HepG2 (cell line): ENCODE data around the gene SVOPL. TPM values are rescaled to one million over a fixed set of nuclear protein-coding genes. Genes with fewer than 3 reads are reported as not detected.

Source experiments
- ATAC-seq: fragments of 200-7000 bp; cut with Tn5 transposase; 3 replicates; pipeline ENCODE4 v1.9.1; 2020; ENCODE audit warnings: mild to moderate bottlenecking, moderate library complexity
- BruUV-seq: library from RNA; stranded (reverse); fragments of 400-500 nt; replicated peaks from 2 replicates; lab custom pipeline; 2021; lab: Mats Ljungman, UMichigan
- CTCF ChIA-PET: fragments of 300-600 bp; formaldehyde crosslinking; extraction: SDS; loops from one replicate; lab custom pipeline; 2021; ENCODE audit warnings: low total read pairs, inconsistent platforms, low intra/inter-chr PET ratio; lab: Yijun Ruan, JAX
- POLR2A ChIA-PET: fragments of 350-600 bp; sonication (Branson Sonifier 250); formaldehyde crosslinking; loops from one replicate; lab custom pipeline; 2020; ENCODE audit warnings: antibody characterized with exemption, inconsistent platforms; lab: Yijun Ruan, JAX
- DNase-seq: peaks from one replicate; pipeline ENCODE4 v3.0.0-alpha.2; 2015; ENCODE audit warnings: low spot score
- FAIRE-seq: peaks from 3 replicates; lab custom pipeline; 2011; peaks lifted over from hg19 to GRCh38; lab: Jason Lieb, UNC
- H2AFZ ChIP-seq: one replicate; pipeline ENCODE4 v1.6.1; 2011; ENCODE audit warnings: low read length, inconsistent platforms
- H3K27ac ChIP-seq: fragments of 300-600 bp; 3 replicates; pipeline ENCODE4 v1.8.0; 2011; ENCODE audit warnings: mixed run types, mild to moderate bottlenecking, mixed read lengths, low read length, inconsistent platforms; ENCODE audit not compliant: insufficient read depth; ENCODE audit errors: extremely low read length
- H3K27me3 ChIP-seq, 2 experiments: fragments of 200-600 bp in 1 of 2; 2 replicates in 1 of 2; 3 replicates in 1 of 2; pipeline versions ENCODE4 v1.6.0 to v1.8.0; 2011; ENCODE audit warnings: low read length in 2 of 2, mild to moderate bottlenecking in 2 of 2, moderate library complexity in 2 of 2, inconsistent platforms in 1 of 2; ENCODE audit not compliant: insufficient read depth in 2 of 2, control insufficient read depth in 1 of 2
- H3K36me3 ChIP-seq, 2 experiments: fragments of 200-600 bp in 1 of 2; replicated peaks in 1 of 2; 2 replicates in 1 of 2; 3 replicates in 1 of 2; pipeline versions ENCODE4 v1.5.1 to v1.8.0; 2011; ENCODE audit warnings: low read length in 2 of 2, inconsistent platforms in 1 of 2; ENCODE audit not compliant: insufficient read depth in 2 of 2, control insufficient read depth in 1 of 2
- H3K4me1 ChIP-seq: 2 replicates; pipeline ENCODE4 v1.5.1; 2012; ENCODE audit warnings: low read length, inconsistent platforms; ENCODE audit not compliant: insufficient read depth
- H3K4me2 ChIP-seq: 2 replicates; pipeline ENCODE4 v1.6.0; 2011; ENCODE audit warnings: low read depth, low read length, inconsistent platforms
- H3K4me3 ChIP-seq, 3 experiments: fragments of 200-600 bp in 1 of 3; sonication (generic), shearing (Covaris generic) in 1 of 3; replicated peaks in 1 of 3; 2 replicates each; pipeline ENCODE4 v1.5.1; 2011 to 2016; ENCODE audit warnings: low read length in 3 of 3, inconsistent platforms in 2 of 3, low read depth in 2 of 3, mild to moderate bottlenecking in 2 of 3, control low read depth in 1 of 3, mixed read lengths in 1 of 3; ENCODE audit not compliant: insufficient read depth in 1 of 3
- H3K79me2 ChIP-seq: one replicate; pipeline ENCODE4 v1.6.1; 2011; ENCODE audit warnings: low read length, inconsistent platforms; ENCODE audit not compliant: insufficient read depth
- H3K9ac ChIP-seq: 2 replicates; pipeline ENCODE4 v1.6.0; 2011; ENCODE audit warnings: mild to moderate bottlenecking, low read depth, low read length, inconsistent platforms; ENCODE audit not compliant: insufficient read depth
- H3K9me3 ChIP-seq: 2 replicates; pipeline ENCODE4 v1.5.1; 2012; ENCODE audit warnings: mild to moderate bottlenecking, low read length
- H4K20me1 ChIP-seq: 2 replicates; pipeline ENCODE4 v1.6.0; 2011; ENCODE audit warnings: inconsistent platforms, mild to moderate bottlenecking, low read length, moderate library complexity; ENCODE audit not compliant: insufficient read depth
- FOXP4 ChIP-seq: sonication (generic); formaldehyde crosslinking; IDR thresholded peaks from 2 replicates; pipeline ENCODE4 v1.4.0; 2020; ENCODE audit warnings: missing genetic modification reagents
- GATAD2A ChIP-seq: IDR thresholded peaks from 2 replicates; pipeline ENCODE4 v1.6.1; 2016
- MAFF ChIP-seq: IDR thresholded peaks from 2 replicates; pipeline ENCODE4 v1.6.1; 2011; ENCODE audit warnings: low read depth, low read length, improper control_type of control experiment
- MEF2D ChIP-seq: sonication (generic); formaldehyde crosslinking; IDR thresholded peaks from 2 replicates; pipeline ENCODE4 v1.5.1; 2020; ENCODE audit warnings: mild to moderate bottlenecking, missing genetic modification reagents
- NFKBIZ ChIP-seq: IDR thresholded peaks from 2 replicates; pipeline ENCODE4 v1.6.1; 2018; ENCODE audit warnings: missing genetic modification reagents, missing compliant biosample characterization
- SAP130 ChIP-seq: IDR thresholded peaks from 2 replicates; pipeline ENCODE4 v1.6.1; 2016; ENCODE audit warnings: low read depth
- SMC3 ChIP-seq: IDR thresholded peaks from 2 replicates; pipeline ENCODE4 v1.6.1; 2011; ENCODE audit warnings: low read length, improper control_type of control experiment
- TBX2 ChIP-seq: sonication (generic); formaldehyde crosslinking; IDR thresholded peaks from 2 replicates; pipeline ENCODE4 v1.5.0; 2020; ENCODE audit warnings: missing genetic modification reagents, mild to moderate bottlenecking, borderline replicate concordance
- TIGD3 ChIP-seq: sonication (generic); formaldehyde crosslinking; IDR thresholded peaks from 2 replicates; pipeline ENCODE4 v1.5.1; 2020; ENCODE audit warnings: mild to moderate bottlenecking, missing genetic modification reagents, borderline replicate concordance
- ZHX2 ChIP-seq, 2 experiments: sonication (generic) in 1 of 2; formaldehyde crosslinking in 1 of 2; IDR thresholded peaks; 2 replicates each; pipeline versions ENCODE4 v1.6.1 to v1.9.0; 2014 to 2022; ENCODE audit warnings: antibody characterized with exemption in 1 of 2, borderline replicate concordance in 1 of 2, inconsistent platforms in 1 of 2, low read depth in 1 of 2, missing genetic modification reagents in 1 of 2
- ZNF232 ChIP-seq: sonication (generic); formaldehyde crosslinking; IDR thresholded peaks from 2 replicates; pipeline ENCODE4 v1.4.0; 2020; ENCODE audit warnings: missing genetic modification reagents, borderline replicate concordance
- ZNF235 ChIP-seq: sonication (generic); formaldehyde crosslinking; IDR thresholded peaks from 2 replicates; pipeline ENCODE4 v1.8.1; 2023; ENCODE audit warnings: mild to moderate bottlenecking, missing genetic modification reagents, borderline replicate concordance
- ZNF33A ChIP-seq: sonication (generic); formaldehyde crosslinking; IDR thresholded peaks from 2 replicates; pipeline ENCODE4 v1.5.1; 2020; ENCODE audit warnings: missing genetic modification reagents, mild to moderate bottlenecking, moderate library complexity, borderline replicate concordance
- ZNF691 ChIP-seq: sonication (generic); formaldehyde crosslinking; IDR thresholded peaks from 2 replicates; pipeline ENCODE4 v1.4.0; 2020; ENCODE audit warnings: missing genetic modification reagents, low read depth, mild to moderate bottlenecking, borderline replicate concordance
- WGBS: methylation state at CpG from one replicate; pipeline ENCODE4 v1.1.6; 2017; ENCODE audit warnings: low lambda C conversion rate; 5-methylcytosine and 5-hydroxymethylcytosine counted together
- in situ Hi-C: cut with HindIII; loops from 2 replicates; pipeline ENCODE4 v1.10.0; 2017; ENCODE audit warnings: low pct_unique_long_range_greater_than_20kb; ENCODE audit not compliant: extremely low pct_ligation_motif_present
- intact Hi-C: fragments of 100-400 bp; cut with micrococcal nuclease; formaldehyde crosslinking; loops from one replicate; pipeline ENCODE4 v1.10.0; 2022; ENCODE audit not compliant: unreplicated experiment
- polyA plus RNA-seq, 8 experiments: library from polyadenylated mRNA; depleted of rRNA in 3 of 8; stranded (reverse) in 7 of 8; unstranded in 1 of 8; fragments of >200 nt; fragmentation: Illumina TruSeq in 4 of 8; extraction: Trizol in 4 of 8; gene quantifications; 2 replicates each; pipeline versions ENCODE4 v1.2.1 to v1.2.3, GENCODE V29; 2011 to 2016; ENCODE audit warnings: low read depth in 4 of 8, missing spikeins in 1 of 8, mixed read lengths in 1 of 8; ENCODE audit not compliant: insufficient read depth in 1 of 8
- total RNA-seq, 5 experiments: library from RNA; depleted of rRNA; stranded (reverse); fragments of >200 nt; fragmentation: Illumina TruSeq; extraction: Trizol; gene quantifications; 2 replicates each; pipeline ENCODE4 v1.2.3, GENCODE V29; 2016; ENCODE audit warnings: low read depth in 1 of 5

Gene SVOPL
- total and polyA plus RNA-seq, 2 of the 13 experiments (the other 11 are each of a cell fraction or from before 2014, with no cell fraction given): not detected

GRCh38 chr7:138627361-138627760 lies 73.8 kb downstream of the SVOPL start (continued):
- TF ChIP-seq FOXP4 (CRISPR knock-in tag): no peak
- TF ChIP-seq ZHX2 (IDR thresholded peaks at IDR 0.05; ENCODE audit: low read depth): no peak
- no peak for TF ChIP-seq ZHX2 (CRISPR knock-in tag; IDR thresholded peaks at IDR 0.05; ENCODE audit: borderline replicate concordance)
- no peak for TF ChIP-seq ZNF33A
- TF ChIP-seq ZNF235: no peak
- TF ChIP-seq, all 625 proteins: peak for 0

DNA sequence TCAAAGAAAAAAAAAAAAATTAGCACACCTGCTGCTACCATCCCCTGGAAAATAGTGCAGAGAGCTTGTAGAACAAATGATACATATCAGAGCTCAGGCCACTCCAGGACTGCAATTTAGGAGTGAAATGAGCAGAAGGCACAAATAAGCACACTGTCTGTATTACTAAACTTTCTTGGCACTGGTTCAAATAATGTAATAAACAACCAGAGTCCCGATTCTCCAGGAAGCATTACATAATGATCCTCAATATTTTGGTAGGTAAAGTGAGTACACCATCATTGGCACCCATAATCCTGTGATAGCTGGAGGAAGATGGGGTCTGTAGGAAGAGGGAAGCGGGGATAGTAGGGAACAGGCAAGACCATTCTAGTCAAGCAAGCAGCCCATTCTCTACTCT lies 74.3 kb downstream of the SVOPL start:
- 17% methylated on average over 2 of the region's 2 CpGs for WGBS
- DNase-seq: no peak
- intact Hi-C loops: no loop called here
- H3K27ac ChIP-seq: no peak overlapping the region
- no peak overlapping the region for H2AFZ ChIP-seq
- in situ Hi-C loops: no loop called here
- ChIA-PET POLR2A (no interaction called here), CTCF (no interaction called here)
- H3K79me2 ChIP-seq: no peaks in the 10 kb centered on the region
- H3K4me1 ChIP-seq: no peaks in the 10 kb centered on the region
- no TSS peak for BruUV-seq
- ATAC-seq: no peak
- H3K27me3 ChIP-seq: no peaks in the 10 kb centered on the region; a peak in 2 of 5 replicates
- no peaks in the 10 kb centered on the region for H3K9me3 ChIP-seq
- H3K36me3 ChIP-seq: no peaks in the 10 kb centered on the region
- no peaks in the 10 kb centered on the region for H4K20me1 ChIP-seq
- no peak overlapping the region for H3K4me3 ChIP-seq
- H3K4me2 ChIP-seq: no peak overlapping the region
- no peak for FAIRE-seq
- no peak overlapping the region for H3K9ac ChIP-seq
- TF ChIP-seq SMC3: no peak
- no peak for TF ChIP-seq ZNF232 (CRISPR knock-in tag)
- TF ChIP-seq ZNF691: no peak
- no peak for TF ChIP-seq GATAD2A
- no peak for TF ChIP-seq TBX2
- TF ChIP-seq MEF2D (CRISPR knock-in tag): no peak
- no peak for TF ChIP-seq NFKBIZ (CRISPR knock-in tag)
- no peak for TF ChIP-seq TIGD3 (CRISPR knock-in tag)
- no peak for TF ChIP-seq MAFF
- no peak for TF ChIP-seq SAP130
